IPS DF 4.7 (cell line): ENCODE results near the gene KCNQ5.

Experiments
- DNase-seq: peaks from one replicate; pipeline ENCODE4 v3.0.0-alpha.2; 2013; ENCODE audit warnings: low spot score; ENCODE audit errors: extremely low read depth

Gene KCNQ5

GRCh38 chr6:73107016-73107415, 485.2 kb downstream of the KCNQ5 start:
- DNase-seq = no peak

GRCh38 chr6:73108949-73109348, 487.1 kb downstream of the KCNQ5 start:
- DNase-seq = no peak

- DNase-seq = no peak
These were observed 487.8 kb downstream of the KCNQ5 start for GRCh38 chr6:73109659-73110058.

GRCh38 chr6:73116330-73116729, 494.5 kb downstream of the KCNQ5 start:
- DNase-seq = no peak

GRCh38 chr6:73121421-73121993, 499.6 kb downstream of the KCNQ5 start:
- DNase-seq = no peak

GRCh38 chr6:73123632-73124329, 501.9 kb downstream of the KCNQ5 start:
- DNase-seq = no peak

GRCh38 chr6:73129653-73130443, 508.0 kb downstream of the KCNQ5 start:
- DNase-seq = peak; percentile 75

GRCh38 chr6:73131706-73132105, 509.8 kb downstream of the KCNQ5 start:
- DNase-seq = no peak

GRCh38 chr6:73134588-73134987, 512.7 kb downstream of the KCNQ5 start:
- DNase-seq = peak; percentile 60

GRCh38 chr6:73139681-73140383, 518.0 kb downstream of the KCNQ5 start:
- no peak for DNase-seq

GRCh38 chr6:73143551-73143950, 521.7 kb downstream of the KCNQ5 start:
- DNase-seq = no peak

- no peak for DNase-seq
These were observed 522.7 kb downstream of the KCNQ5 start for GRCh38 chr6:73144516-73144915.

GRCh38 chr6:73145690-73146089, 523.8 kb downstream of the KCNQ5 start:
- DNase-seq = no peak

- no peak for DNase-seq
These were observed 529.9 kb downstream of the KCNQ5 start for GRCh38 chr6:73151732-73152131.

GRCh38 chr6:73152556-73152955, 530.7 kb downstream of the KCNQ5 start:
- no peak for DNase-seq

- DNase-seq = no peak
These were observed 531.3 kb downstream of the KCNQ5 start for GRCh38 chr6:73152966-73153757.

GRCh38 chr6:73156793-73157767, 535.2 kb downstream of the KCNQ5 start:
- no peak for DNase-seq

- no peak for DNase-seq
These were observed 536.0 kb downstream of the KCNQ5 start for GRCh38 chr6:73157870-73158269.

- DNase-seq = no peak
These were observed 547.2 kb downstream of the KCNQ5 start for GRCh38 chr6:73169111-73169510.

GRCh38 chr6:73169633-73170032, 547.8 kb downstream of the KCNQ5 start:
- no peak for DNase-seq
